NCI-H1930 (cell line): ENCODE measurements around the gene KCTD7.
A peak's percentile ranks its signal among the peaks of the same experiment; 100 is the strongest.
"Not testable (repeated sequence)": the region's sequence is repeated elsewhere in the genome, so short reads cannot be mapped to it uniquely, and the experiment has no call there.

Experiments used
- DNase-seq, 2 experiments: peaks; one replicate each; lab custom pipeline; 2025; lab: John Stamatoyannopoulos, UW

Gene KCTD7

GRCh38 chr7:66654275-66655112 lies 25.8 kb downstream of the KCTD7 start:
- DNase-seq = peak; percentile 98 to 99

- not testable (repeated sequence) for DNase-seq
Measured at GRCh38 chr7:66655113-66655806, 26.6 kb downstream of the KCTD7 start.

GRCh38 chr7:66655826-66656485 lies 27.3 kb downstream of the KCTD7 start:
- not testable (repeated sequence) for DNase-seq

GRCh38 chr7:66657798-66658197 lies 29.1 kb downstream of the KCTD7 start:
- DNase-seq = no peak

GRCh38 chr7:66662646-66663264 lies 34.1 kb downstream of the KCTD7 start:
- no peak for DNase-seq

- no peak for DNase-seq
Measured at GRCh38 chr7:66664590-66665293, 36.1 kb downstream of the KCTD7 start.

- DNase-seq = no peak
Measured at GRCh38 chr7:66666313-66666952, 37.8 kb downstream of the KCTD7 start.

GRCh38 chr7:66667023-66667728 lies 38.5 kb downstream of the KCTD7 start:
- no peak for DNase-seq

GRCh38 chr7:66668112-66668511 lies 39.4 kb downstream of the KCTD7 start:
- DNase-seq = no peak

GRCh38 chr7:66668677-66669076 lies 40.0 kb downstream of the KCTD7 start:
- DNase-seq = no peak

GRCh38 chr7:66669088-66669487 lies 40.4 kb downstream of the KCTD7 start:
- no peak for DNase-seq

GRCh38 chr7:66669496-66669895 lies 40.8 kb downstream of the KCTD7 start:
- no peak for DNase-seq

GRCh38 chr7:66671034-66671433 lies 42.4 kb downstream of the KCTD7 start:
- DNase-seq = no peak

GRCh38 chr7:66671486-66671885 lies 42.8 kb downstream of the KCTD7 start:
- DNase-seq = not testable (repeated sequence)

- not testable (repeated sequence) for DNase-seq
Measured at GRCh38 chr7:66672432-66673123, 43.9 kb downstream of the KCTD7 start.

GRCh38 chr7:66673124-66673640 lies 44.5 kb downstream of the KCTD7 start:
- DNase-seq = not testable (repeated sequence)

GRCh38 chr7:66679633-66680244 lies 51.1 kb downstream of the KCTD7 start:
- no peak for DNase-seq

GRCh38 chr7:66681491-66682349 lies 53.0 kb downstream of the KCTD7 start:
- DNase-seq = peak; percentile 92 to 94
